ENCODE results near the gene TMEM131. TPM values are rescaled to one million over a fixed set of nuclear protein-coding genes. Genes with fewer than 3 reads are reported as not detected.

The TMEM131 gene
- total RNA-seq, 1 donor from 2014 or later, result 59.4 TPM

DNA sequence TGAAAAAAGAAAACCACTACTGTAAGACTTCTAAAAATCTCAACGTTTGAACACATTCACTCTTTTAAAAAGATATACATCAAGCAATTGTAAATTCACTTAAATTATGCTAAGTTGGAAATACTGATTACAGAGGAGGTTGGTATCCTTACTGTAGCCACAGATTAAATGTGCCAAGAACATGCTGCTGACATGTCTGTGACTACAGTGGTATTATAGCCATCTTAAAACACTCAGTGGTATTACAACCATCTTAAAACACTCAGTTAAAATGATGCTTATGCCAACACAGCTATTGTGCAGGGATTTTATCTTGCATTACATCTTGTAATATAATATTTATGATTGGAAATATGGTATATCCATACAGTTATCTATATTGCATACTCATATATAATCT, 50.0 kb downstream of the TMEM131 start:
- Mint-ChIP-seq H3K4me3 (no peak overlapping the region), H3K36me3 (peaks cover 14% of the 10 kb centered on the region), H3K27me3 (ENCODE audit: insufficient read depth, low read depth) (no peaks in the 10 kb centered on the region), H3K9me3 (peaks cover 40% of the 10 kb centered on the region), H3K4me1 (no peaks in the 10 kb centered on the region), H3K27ac (no peak overlapping the region)
- no peak overlapping the region for H3K4me2 ChIP-seq
- peaks cover 68% of the 10 kb centered on the region for H3K79me2 ChIP-seq (ENCODE audit: low read depth)
- no peak for DNase-seq (ENCODE audit: low spot score)
- H3K9me3 ChIP-seq (ENCODE audit: low read depth), result no peaks in the 10 kb centered on the region
- H4K20me1 ChIP-seq (ENCODE audit: low read depth), result no peaks in the 10 kb centered on the region
- no peak overlapping the region for H3K4me3 ChIP-seq
- H3K9ac ChIP-seq, result no peak overlapping the region
- TF ChIP-seq EZH2phosphoT487 (IDR thresholded peaks at IDR 0.05), result no peak
- TF ChIP-seq, protein P1, sequence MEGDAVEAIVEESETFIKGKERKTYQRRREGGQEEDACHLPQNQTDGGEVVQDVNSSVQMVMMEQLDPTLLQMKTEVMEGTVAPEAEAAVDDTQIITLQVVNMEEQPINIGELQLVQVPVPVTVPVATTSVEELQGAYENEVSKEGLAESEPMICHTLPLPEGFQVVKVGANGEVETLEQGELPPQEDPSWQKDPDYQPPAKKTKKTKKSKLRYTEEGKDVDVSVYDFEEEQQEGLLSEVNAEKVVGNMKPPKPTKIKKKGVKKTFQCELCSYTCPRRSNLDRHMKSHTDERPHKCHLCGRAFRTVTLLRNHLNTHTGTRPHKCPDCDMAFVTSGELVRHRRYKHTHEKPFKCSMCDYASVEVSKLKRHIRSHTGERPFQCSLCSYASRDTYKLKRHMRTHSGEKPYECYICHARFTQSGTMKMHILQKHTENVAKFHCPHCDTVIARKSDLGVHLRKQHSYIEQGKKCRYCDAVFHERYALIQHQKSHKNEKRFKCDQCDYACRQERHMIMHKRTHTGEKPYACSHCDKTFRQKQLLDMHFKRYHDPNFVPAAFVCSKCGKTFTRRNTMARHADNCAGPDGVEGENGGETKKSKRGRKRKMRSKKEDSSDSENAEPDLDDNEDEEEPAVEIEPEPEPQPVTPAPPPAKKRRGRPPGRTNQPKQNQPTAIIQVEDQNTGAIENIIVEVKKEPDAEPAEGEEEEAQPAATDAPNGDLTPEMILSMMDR (IDR thresholded peaks at IDR 0.05), result no peak
- TF ChIP-seq EZH2 (IDR thresholded peaks at IDR 0.05), result no peak
- no peaks in the 10 kb centered on the region for H3K36me3 ChIP-seq
- no peaks in the 10 kb centered on the region for H3F3A ChIP-seq (ENCODE audit: low read depth)
- H3K27ac ChIP-seq, result no peak overlapping the region
- no peak overlapping the region for H2AFZ ChIP-seq (replicated peaks)
- H3K27me3 ChIP-seq, result no peaks in the 10 kb centered on the region
- H3K4me1 ChIP-seq, result no peaks in the 10 kb centered on the region

DNA sequence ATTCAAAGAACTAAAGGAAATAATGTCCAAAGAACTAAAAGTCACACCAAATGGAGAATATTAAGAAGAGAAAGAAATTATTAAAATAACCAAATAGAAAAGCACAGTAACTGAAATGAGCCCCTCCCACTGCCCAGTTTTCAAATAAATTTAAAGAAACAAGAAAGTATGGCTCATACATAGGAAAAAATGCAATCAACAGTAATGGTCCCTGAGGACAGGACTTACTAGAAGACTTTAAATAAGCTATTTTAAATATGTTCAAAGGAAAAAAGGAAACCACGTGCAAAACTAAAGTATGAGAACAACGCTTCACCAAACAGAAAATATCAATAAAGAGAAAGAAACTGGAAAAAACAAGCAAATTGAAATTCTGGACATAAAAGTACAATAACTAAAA, 58.9 kb downstream of the TMEM131 start:
- Mint-ChIP-seq H3K4me1 (peaks cover 25% of the 10 kb centered on the region), H3K27ac (no peak overlapping the region)
- TF ChIP-seq EZH2 (IDR thresholded peaks at IDR 0.05) (no peak), EZH2phosphoT487 (IDR thresholded peaks at IDR 0.05) (no peak)
- TF ChIP-seq, protein P1 (IDR thresholded peaks at IDR 0.05), result no peak

DNA sequence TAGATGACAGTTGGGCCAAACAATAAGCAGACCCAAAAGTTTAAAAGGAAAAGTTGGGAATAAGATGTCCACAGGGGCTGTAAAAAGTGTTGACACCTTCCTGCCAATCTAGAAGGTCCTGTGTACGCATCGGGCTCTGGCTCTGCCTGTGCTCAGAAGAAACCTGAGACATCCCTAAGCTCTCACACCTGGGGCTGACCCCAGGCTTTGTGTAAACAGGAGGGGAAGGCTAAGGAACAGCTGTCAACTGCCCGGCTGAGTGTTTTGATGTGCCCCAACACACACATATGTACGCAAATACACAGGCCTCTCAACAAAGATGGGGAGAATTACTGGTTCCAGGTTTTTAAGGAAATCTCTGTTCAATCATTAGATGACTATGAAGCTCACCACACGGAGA, 59.5 kb downstream of the TMEM131 start:
- Mint-ChIP-seq H3K27me3 (ENCODE audit: insufficient read depth, low read depth) (no peaks in the 10 kb centered on the region), H3K4me3 (peak overlapping the region; percentile 24), H3K9me3 (peaks cover 19% of the 10 kb centered on the region), H3K36me3 (peaks cover 8% of the 10 kb centered on the region), H3K4me1 (peaks cover 29% of the 10 kb centered on the region), H3K27ac (no peak overlapping the region)
- H3F3A ChIP-seq (ENCODE audit: low read depth), result peaks cover 8% of the 10 kb centered on the region
- peaks cover 43% of the 10 kb centered on the region for H4K20me1 ChIP-seq (ENCODE audit: low read depth)
- no peak overlapping the region for H2AFZ ChIP-seq (replicated peaks)
- DNase-seq (ENCODE audit: low spot score), result peak; percentile 67
- H3K4me1 ChIP-seq, result peaks cover 14% of the 10 kb centered on the region
- no peaks in the 10 kb centered on the region for H3K9me3 ChIP-seq (ENCODE audit: low read depth)
- H3K4me3 ChIP-seq, result peak overlapping the region; percentile 17
- H3K36me3 ChIP-seq, result no peaks in the 10 kb centered on the region
- TF ChIP-seq, protein P1 (IDR thresholded peaks at IDR 0.05), result no peak
- no peak overlapping the region for H3K27ac ChIP-seq
- H3K9ac ChIP-seq, result no peak overlapping the region
- H3K27me3 ChIP-seq, result no peaks in the 10 kb centered on the region
- peaks cover 75% of the 10 kb centered on the region for H3K79me2 ChIP-seq (ENCODE audit: low read depth)
- peak overlapping the region; percentile 61 for H3K4me2 ChIP-seq

More for the DNA sequence above, 58.9 kb downstream of the TMEM131 start:
- no peak overlapping the region for H3K4me3 ChIP-seq
- H3K79me2 ChIP-seq (ENCODE audit: low read depth), result peaks cover 75% of the 10 kb centered on the region
- H3K9me3 Mint-ChIP-seq, result peaks cover 24% of the 10 kb centered on the region
- H3K36me3 ChIP-seq, result no peaks in the 10 kb centered on the region
- peaks cover 14% of the 10 kb centered on the region for H3K4me1 ChIP-seq
- H3K27ac ChIP-seq, result no peak overlapping the region
- peaks cover 8% of the 10 kb centered on the region for H3F3A ChIP-seq (ENCODE audit: low read depth)
- H3K4me3 Mint-ChIP-seq, result no peak overlapping the region
- no peak overlapping the region for H3K9ac ChIP-seq
- H3K36me3 Mint-ChIP-seq, result peaks cover 8% of the 10 kb centered on the region
- no peak overlapping the region for H3K4me2 ChIP-seq
- H3K9me3 ChIP-seq (ENCODE audit: low read depth), result no peaks in the 10 kb centered on the region
- H4K20me1 ChIP-seq (ENCODE audit: low read depth), result peaks cover 36% of the 10 kb centered on the region
- DNase-seq (ENCODE audit: low spot score), result no peak
- H3K27me3 ChIP-seq, result no peaks in the 10 kb centered on the region
- H3K27me3 Mint-ChIP-seq (ENCODE audit: insufficient read depth, low read depth), result no peaks in the 10 kb centered on the region
- H2AFZ ChIP-seq (replicated peaks), result no peak overlapping the region
